GM13977 (cell line): ENCODE data around the gene TRAM2.

ENCODE experiments used
- DNase-seq: peaks from one replicate; pipeline ENCODE4 v3.0.0; 2012; ENCODE audit warnings: low spot score
- in situ Hi-C: fragments of 300-500 bp; cut with MboI; formaldehyde crosslinking; loops from one replicate; pipeline ENCODE4 v1.12.0; 2022; ENCODE audit warnings: low sequenced_read_pairs, low pct_unique_long_range_greater_than_20kb, mixed read lengths, inconsistent platforms; ENCODE audit not compliant: unreplicated experiment
- TF ChIP-seq, protein P1 (sequence below): IDR thresholded peaks from 2 replicates; pipeline ENCODE4 v1.5.1; 2012; ENCODE audit warnings: mild to moderate bottlenecking, control low read depth; ENCODE audit not compliant: insufficient read depth; ENCODE audit errors: extremely low read depth, missing control alignments

The TRAM2 gene

GRCh38 chr6:52550014-52550575, 26.8 kb downstream of the TRAM2 start:
- no peak for DNase-seq
- TF ChIP-seq, protein P1, sequence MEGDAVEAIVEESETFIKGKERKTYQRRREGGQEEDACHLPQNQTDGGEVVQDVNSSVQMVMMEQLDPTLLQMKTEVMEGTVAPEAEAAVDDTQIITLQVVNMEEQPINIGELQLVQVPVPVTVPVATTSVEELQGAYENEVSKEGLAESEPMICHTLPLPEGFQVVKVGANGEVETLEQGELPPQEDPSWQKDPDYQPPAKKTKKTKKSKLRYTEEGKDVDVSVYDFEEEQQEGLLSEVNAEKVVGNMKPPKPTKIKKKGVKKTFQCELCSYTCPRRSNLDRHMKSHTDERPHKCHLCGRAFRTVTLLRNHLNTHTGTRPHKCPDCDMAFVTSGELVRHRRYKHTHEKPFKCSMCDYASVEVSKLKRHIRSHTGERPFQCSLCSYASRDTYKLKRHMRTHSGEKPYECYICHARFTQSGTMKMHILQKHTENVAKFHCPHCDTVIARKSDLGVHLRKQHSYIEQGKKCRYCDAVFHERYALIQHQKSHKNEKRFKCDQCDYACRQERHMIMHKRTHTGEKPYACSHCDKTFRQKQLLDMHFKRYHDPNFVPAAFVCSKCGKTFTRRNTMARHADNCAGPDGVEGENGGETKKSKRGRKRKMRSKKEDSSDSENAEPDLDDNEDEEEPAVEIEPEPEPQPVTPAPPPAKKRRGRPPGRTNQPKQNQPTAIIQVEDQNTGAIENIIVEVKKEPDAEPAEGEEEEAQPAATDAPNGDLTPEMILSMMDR = no peak
- in situ Hi-C loops = no loop called here

DNA sequence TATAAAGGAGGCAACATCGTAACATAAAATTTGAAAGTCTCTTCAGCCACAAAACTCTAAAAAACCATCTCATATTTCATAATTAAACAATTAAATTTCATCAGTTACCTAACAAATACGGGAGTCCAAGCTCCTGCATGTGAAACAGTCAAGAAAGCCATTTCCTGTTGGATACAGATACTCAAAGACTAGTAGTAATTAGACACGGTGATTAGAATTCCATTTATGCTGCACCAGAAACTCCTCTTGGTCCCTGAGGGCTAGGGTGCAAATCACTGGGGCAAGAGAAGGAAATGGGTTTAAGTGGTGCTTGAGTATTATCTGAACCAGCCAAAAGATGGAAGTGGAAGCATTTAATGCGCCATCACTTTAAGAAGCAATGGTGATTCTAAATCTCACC, 27.4 kb downstream of the TRAM2 start:
- in situ Hi-C loops = no loop called here

GRCh38 chr6:52548999-52549398, 27.9 kb downstream of the TRAM2 start:
- no peak for DNase-seq
- in situ Hi-C loops = no loop called here
- TF ChIP-seq, protein P1 = no peak

More for the DNA sequence above, 27.4 kb downstream of the TRAM2 start:
- TF ChIP-seq, protein P1 = no peak
- no peak for DNase-seq

GRCh38 chr6:52548353-52548713, 28.5 kb downstream of the TRAM2 start:
- TF ChIP-seq, protein P1 = no peak
- no peak for DNase-seq
- in situ Hi-C loops = no loop called here

DNA sequence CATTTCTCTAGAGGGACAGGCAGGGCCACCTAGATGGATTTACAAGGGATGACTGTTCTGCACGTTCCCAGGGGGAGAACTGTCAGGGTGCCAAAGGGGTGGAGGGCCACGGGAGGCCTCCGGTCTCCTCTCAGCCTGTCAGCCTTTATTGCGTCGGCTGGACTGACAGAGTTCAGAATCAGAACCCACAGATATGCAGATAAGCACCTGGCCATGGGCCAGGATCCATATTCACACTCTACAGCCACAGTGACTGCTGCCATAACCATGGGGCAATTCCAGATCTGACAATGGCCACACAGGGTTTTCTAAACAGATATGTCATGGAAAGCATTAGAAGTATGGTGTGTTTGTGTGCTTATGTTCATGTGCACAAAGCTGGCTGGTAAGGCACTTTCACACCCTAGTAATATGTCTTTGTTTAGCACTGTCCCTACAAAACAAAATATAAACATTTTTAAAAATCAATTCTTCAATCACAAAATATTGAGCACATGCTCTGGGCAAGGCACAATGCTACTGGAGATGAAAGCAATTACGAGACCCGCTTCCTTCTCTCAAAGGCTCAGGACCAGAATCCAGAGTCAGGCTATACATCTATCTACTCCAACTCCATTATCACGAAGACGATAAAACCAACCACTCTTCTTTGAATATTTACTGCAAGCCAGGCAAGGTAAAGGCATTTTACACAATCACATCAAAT, 29.1 kb downstream of the TRAM2 start:
- in situ Hi-C loops = no loop called here
- DNase-seq = no peak
- TF ChIP-seq, protein P1 = no peak

DNA sequence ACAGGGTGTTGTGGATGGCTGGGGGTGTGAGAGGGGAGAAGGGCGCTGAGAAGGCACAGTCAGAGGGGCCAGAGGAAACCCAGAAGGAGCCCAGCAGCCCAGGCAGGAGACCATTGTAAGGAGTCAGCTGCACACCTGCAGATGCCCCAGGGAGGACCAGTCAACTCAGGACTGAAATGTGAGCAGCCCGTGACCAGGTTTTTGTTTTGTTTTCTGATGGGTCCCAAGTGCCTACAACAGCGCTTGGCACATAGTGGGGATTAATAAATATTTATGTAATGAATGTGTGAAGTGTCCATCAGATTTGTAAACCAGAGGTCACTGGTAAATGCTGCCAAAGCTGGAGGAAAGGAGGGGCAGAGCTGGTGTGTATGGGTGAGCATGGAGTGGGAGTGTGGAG, 30.2 kb downstream of the TRAM2 start:
- DNase-seq = peak; percentile 49
- in situ Hi-C loops = no loop called here

More for the DNA sequence above, 30.2 kb downstream of the TRAM2 start:
- TF ChIP-seq, protein P1 = no peak
